ENCODE data around the gene SCAPER.

DNA sequence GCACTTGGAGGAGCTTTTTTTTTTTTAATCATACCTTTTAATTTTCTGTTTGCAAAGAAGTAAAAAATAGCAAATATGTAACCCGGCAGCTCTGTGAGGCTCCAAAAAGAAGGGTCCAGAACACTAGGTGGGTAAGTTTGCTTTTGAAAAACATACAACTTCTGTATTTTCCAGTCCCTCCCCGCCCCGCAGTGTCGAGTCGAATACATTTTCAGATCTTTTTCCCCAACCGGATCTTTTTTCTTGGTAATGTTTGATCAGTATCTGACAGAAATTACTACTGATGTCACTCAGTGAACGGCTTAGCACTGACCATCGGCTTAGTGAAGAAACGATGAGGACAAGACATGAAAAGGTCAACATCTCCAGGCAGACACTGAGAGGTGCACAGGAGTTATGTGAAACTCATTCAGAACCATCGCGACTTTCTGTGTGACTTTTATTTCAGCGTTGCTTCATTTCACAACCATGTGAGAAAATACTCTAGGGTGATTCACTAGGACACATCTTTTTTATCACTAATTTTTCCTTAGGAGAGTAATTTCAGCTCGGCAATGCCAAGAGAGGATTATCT lies 557.6 kb downstream of the SCAPER start:
- TF ChIP-seq, protein P1, sequence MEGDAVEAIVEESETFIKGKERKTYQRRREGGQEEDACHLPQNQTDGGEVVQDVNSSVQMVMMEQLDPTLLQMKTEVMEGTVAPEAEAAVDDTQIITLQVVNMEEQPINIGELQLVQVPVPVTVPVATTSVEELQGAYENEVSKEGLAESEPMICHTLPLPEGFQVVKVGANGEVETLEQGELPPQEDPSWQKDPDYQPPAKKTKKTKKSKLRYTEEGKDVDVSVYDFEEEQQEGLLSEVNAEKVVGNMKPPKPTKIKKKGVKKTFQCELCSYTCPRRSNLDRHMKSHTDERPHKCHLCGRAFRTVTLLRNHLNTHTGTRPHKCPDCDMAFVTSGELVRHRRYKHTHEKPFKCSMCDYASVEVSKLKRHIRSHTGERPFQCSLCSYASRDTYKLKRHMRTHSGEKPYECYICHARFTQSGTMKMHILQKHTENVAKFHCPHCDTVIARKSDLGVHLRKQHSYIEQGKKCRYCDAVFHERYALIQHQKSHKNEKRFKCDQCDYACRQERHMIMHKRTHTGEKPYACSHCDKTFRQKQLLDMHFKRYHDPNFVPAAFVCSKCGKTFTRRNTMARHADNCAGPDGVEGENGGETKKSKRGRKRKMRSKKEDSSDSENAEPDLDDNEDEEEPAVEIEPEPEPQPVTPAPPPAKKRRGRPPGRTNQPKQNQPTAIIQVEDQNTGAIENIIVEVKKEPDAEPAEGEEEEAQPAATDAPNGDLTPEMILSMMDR (IDR thresholded peaks at IDR 0.05) = no peak
- no peak for TF ChIP-seq EZH2 (IDR thresholded peaks at IDR 0.05; ENCODE audit: borderline replicate concordance, insufficient read depth, low read depth, low read length, poor library complexity, severe bottlenecking)
